A549 (cell line): ENCODE results near the gene MPI. TPM values are rescaled to one million over a fixed set of nuclear protein-coding genes. Genes with fewer than 3 reads are reported as not detected.

Experiments used
- BCL3 ChIP-seq: fragments of >200 bp; sonication (Bioruptor Twin); formaldehyde crosslinking; IDR thresholded peaks from 3 replicates; pipeline ENCODE4 v1.6.1; 2016
- BHLHE40 ChIP-seq: IDR thresholded peaks from 2 replicates; pipeline ENCODE4 v1.6.1; 2012; ENCODE audit warnings: low read depth, low read length, inconsistent platforms
- CBX8 ChIP-seq: fragments of 200-600 bp; sonication (generic); IDR thresholded peaks from 2 replicates; pipeline ENCODE4 v1.6.1; 2016
- CEBPB ChIP-seq, 2 experiments: fragments of >200 bp in 1 of 2; sonication (Bioruptor Twin) in 1 of 2; formaldehyde crosslinking in 1 of 2; IDR thresholded peaks; 2 replicates each; pipeline ENCODE4 v1.6.1; 2012 to 2016
- EHMT2 ChIP-seq: fragments of 200-600 bp; sonication (generic); IDR thresholded peaks from 2 replicates; pipeline ENCODE4 v1.6.1; 2016; ENCODE audit warnings: antibody characterized with exemption, low read depth, mild to moderate bottlenecking, moderate library complexity
- FOSB ChIP-seq: fragments of 250-450 bp; sonication (Bioruptor Pico); IDR thresholded peaks from 2 replicates; pipeline ENCODE4 v1.5.0; 2020; ENCODE audit warnings: mild to moderate bottlenecking, moderate library complexity
- GATA3 ChIP-seq: IDR thresholded peaks from 2 replicates; pipeline ENCODE4 v1.6.1; 2012; ENCODE audit warnings: borderline replicate concordance
- HEYL ChIP-seq: fragments of 250-450 bp; sonication (Bioruptor Pico); IDR thresholded peaks from 2 replicates; pipeline ENCODE4 v1.8.0; 2021; ENCODE audit warnings: mild to moderate bottlenecking, moderate library complexity
- HOXA7 ChIP-seq: fragments of 250-450 bp; sonication (Bioruptor Pico); IDR thresholded peaks from 2 replicates; pipeline ENCODE4 v1.5.0; 2020; ENCODE audit warnings: mild to moderate bottlenecking, moderate library complexity
- HOXB13 ChIP-seq: fragments of 250-450 bp; sonication (Bioruptor Pico); IDR thresholded peaks from 2 replicates; pipeline ENCODE4 v1.5.0; 2020; ENCODE audit warnings: low read depth, mild to moderate bottlenecking, moderate library complexity
- MAFK ChIP-seq: fragments of 450-650 bp; IDR thresholded peaks from 2 replicates; pipeline ENCODE4 v1.6.1; 2014; ENCODE audit not compliant: partially characterized antibody
- MAZ ChIP-seq: fragments of 150-350 bp; IDR thresholded peaks from 2 replicates; pipeline ENCODE4 v1.6.1; 2014; ENCODE audit warnings: antibody characterized with exemption, low read depth, low read length, borderline replicate concordance
- NFE2L2 ChIP-seq: fragments of 150-350 bp; conservative IDR thresholded peaks from 2 replicates; pipeline ENCODE4 v1.6.1; 2014; ENCODE audit warnings: low read length
- PBX3 ChIP-seq: IDR thresholded peaks from 2 replicates; pipeline ENCODE4 v1.6.1; 2012
- PHF8 ChIP-seq: fragments of 200-600 bp; sonication (generic); IDR thresholded peaks from 2 replicates; pipeline ENCODE4 v1.6.1; 2016; ENCODE audit warnings: low read depth, mild to moderate bottlenecking, antibody characterized with exemption, moderate library complexity, borderline replicate concordance
- POLR2A ChIP-seq: IDR thresholded peaks from 2 replicates; pipeline ENCODE4 v1.6.1; 2012; ENCODE audit warnings: mild to moderate bottlenecking, low read length
- RAD21 ChIP-seq, 2 experiments: fragments of >200 bp in 1 of 2; sonication (Bioruptor Twin) in 1 of 2; formaldehyde crosslinking in 1 of 2; IDR thresholded peaks in 1 of 2; conservative IDR thresholded peaks in 1 of 2; 2 replicates in 1 of 2; 3 replicates in 1 of 2; pipeline ENCODE4 v1.6.1; 2012 to 2018; ENCODE audit warnings: inconsistent platforms in 1 of 2
- RARB ChIP-seq: fragments of 250-450 bp; sonication (Bioruptor Pico); IDR thresholded peaks from 2 replicates; pipeline ENCODE4 v1.8.0; 2021; ENCODE audit warnings: mild to moderate bottlenecking, moderate library complexity
- RNF2 ChIP-seq: fragments of 200-600 bp; sonication (generic); IDR thresholded peaks from 2 replicates; pipeline ENCODE4 v1.6.1; 2016; ENCODE audit warnings: low read depth, mild to moderate bottlenecking, antibody characterized with exemption, moderate library complexity, borderline replicate concordance
- TP53 ChIP-seq: fragments of 250-450 bp; sonication (Bioruptor Pico); IDR thresholded peaks from 2 replicates; pipeline ENCODE4 v1.5.0; 2021; ENCODE audit warnings: mild to moderate bottlenecking, moderate library complexity
- ZC3H11A ChIP-seq: fragments of 450-650 bp; IDR thresholded peaks from 2 replicates; pipeline ENCODE4 v1.6.1; 2014; ENCODE audit warnings: antibody characterized with exemption, mild to moderate bottlenecking
- ZFP36 ChIP-seq: fragments of 450-650 bp; IDR thresholded peaks from 2 replicates; pipeline ENCODE4 v1.6.1; 2014; ENCODE audit warnings: borderline replicate concordance; ENCODE audit not compliant: partially characterized antibody
- ZNF302 ChIP-seq: fragments of 250-450 bp; sonication (Bioruptor Pico); IDR thresholded peaks from 2 replicates; pipeline ENCODE4 v1.9.0; 2021; ENCODE audit warnings: inconsistent platforms, mild to moderate bottlenecking, moderate library complexity
- polyA plus RNA-seq, 4 experiments: library from polyadenylated mRNA; depleted of rRNA in 3 of 4; stranded (reverse); fragments of >200 nt; fragmentation: RNase III in 1 of 4; extraction: RNeasy Plus Mini Kit Qiagen cat#74134 plus additional on column Dnase treatment in 1 of 4; gene quantifications; 2 replicates in 3 of 4; 3 replicates in 1 of 4; pipeline ENCODE4 v1.2.3, GENCODE V29; 2011 to 2017
- TF ChIP-seq, protein P1 (sequence below): fragments of >200 bp; sonication (Bioruptor Twin); formaldehyde crosslinking; IDR thresholded peaks from 3 replicates; pipeline ENCODE4 v1.5.1; 2016
- TF ChIP-seq, protein P2 (sequence below): fragments of 250-450 bp; sonication (Bioruptor Pico); IDR thresholded peaks from 2 replicates; pipeline ENCODE4 v1.5.0; 2021; ENCODE audit warnings: mild to moderate bottlenecking, moderate library complexity, borderline replicate concordance
- TF ChIP-seq, protein P3 (sequence below): fragments of >200 bp; sonication (Bioruptor Twin); formaldehyde crosslinking; IDR thresholded peaks from 2 replicates; pipeline ENCODE4 v1.6.1; 2016

MPI gene
- polyA plus RNA-seq, 2 of the 4 experiments (the other 2 are of a cell fraction), result 39.9 to 53.7 TPM

DNA sequence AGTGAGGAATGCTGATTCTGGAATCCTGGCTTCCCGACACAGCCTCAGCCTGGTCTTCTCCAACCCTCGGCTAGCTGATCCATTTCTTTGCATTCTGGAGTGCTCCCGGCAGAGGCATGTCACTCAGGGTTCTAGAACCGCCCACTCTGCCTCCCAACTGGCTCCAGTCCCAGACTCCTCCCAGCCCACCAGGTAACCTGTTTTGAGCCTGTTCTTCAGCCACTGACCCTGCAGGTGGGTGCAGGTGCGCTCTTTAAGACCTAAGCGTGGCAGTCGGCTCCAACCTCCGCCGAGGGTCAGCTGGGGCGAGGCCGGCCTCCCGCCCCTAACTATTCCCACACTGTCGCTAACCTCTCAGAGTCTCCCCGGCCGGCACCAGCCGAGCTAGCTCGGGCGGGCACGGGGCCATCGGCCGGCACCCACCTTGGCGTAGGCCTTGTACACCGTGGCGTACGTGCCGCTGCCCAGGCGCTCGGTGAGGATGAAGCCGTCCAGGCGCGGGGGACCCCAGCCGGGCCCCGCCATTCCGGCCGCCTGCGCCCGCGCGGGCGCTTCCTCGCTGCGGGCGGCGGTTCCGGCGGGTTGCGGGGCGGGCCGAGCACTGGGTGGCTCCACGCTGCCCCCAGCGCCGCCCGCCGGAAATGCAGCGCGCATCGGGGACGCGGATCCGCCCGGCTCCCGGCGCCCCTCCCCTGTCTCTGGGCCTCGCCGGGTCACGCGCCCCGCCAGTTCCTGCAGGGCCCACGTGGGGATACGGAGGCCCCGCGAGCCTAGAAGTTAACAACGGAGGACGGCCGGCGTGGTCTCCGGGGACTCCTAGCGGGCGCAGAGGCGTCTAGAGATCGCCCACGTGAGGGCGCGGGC lies 47.0 kb upstream of the MPI start, which contains the start of gene ULK3 (continued):
- TF ChIP-seq HOXA7, result no peak
- peak; percentile 92 for TF ChIP-seq PHF8
- peak; percentile 87 for TF ChIP-seq PBX3
- TF ChIP-seq RNF2, result no peak
- peak; percentile 70; the same call in 1 of the 2 replicates for TF ChIP-seq TP53 (CRISPR knock-in tag)
- no peak for TF ChIP-seq BHLHE40
- TF ChIP-seq MAZ, result 0 out of 2 replicates have a peak, but pooled peaks have one; percentile 66
- no peak for TF ChIP-seq FOSB (CRISPR knock-in tag)
- no peak for TF ChIP-seq GATA3
- no peak for TF ChIP-seq ZNF302
- TF ChIP-seq CBX8, result no peak
- no peak for TF ChIP-seq NFE2L2
- no peak for TF ChIP-seq MAFK
- no peak for TF ChIP-seq ZC3H11A
- TF ChIP-seq, protein P1, sequence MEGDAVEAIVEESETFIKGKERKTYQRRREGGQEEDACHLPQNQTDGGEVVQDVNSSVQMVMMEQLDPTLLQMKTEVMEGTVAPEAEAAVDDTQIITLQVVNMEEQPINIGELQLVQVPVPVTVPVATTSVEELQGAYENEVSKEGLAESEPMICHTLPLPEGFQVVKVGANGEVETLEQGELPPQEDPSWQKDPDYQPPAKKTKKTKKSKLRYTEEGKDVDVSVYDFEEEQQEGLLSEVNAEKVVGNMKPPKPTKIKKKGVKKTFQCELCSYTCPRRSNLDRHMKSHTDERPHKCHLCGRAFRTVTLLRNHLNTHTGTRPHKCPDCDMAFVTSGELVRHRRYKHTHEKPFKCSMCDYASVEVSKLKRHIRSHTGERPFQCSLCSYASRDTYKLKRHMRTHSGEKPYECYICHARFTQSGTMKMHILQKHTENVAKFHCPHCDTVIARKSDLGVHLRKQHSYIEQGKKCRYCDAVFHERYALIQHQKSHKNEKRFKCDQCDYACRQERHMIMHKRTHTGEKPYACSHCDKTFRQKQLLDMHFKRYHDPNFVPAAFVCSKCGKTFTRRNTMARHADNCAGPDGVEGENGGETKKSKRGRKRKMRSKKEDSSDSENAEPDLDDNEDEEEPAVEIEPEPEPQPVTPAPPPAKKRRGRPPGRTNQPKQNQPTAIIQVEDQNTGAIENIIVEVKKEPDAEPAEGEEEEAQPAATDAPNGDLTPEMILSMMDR, result peak; percentile 78
- TF ChIP-seq EHMT2, result no peak
- TF ChIP-seq POLR2A, result peak; percentile 88
- no peak; a peak in 1 of 5 replicates for TF ChIP-seq RAD21 (conservative IDR thresholded peaks at IDR 0.05 in 1 of 2, IDR thresholded peaks at IDR 0.05 in 1 of 2)
- TF ChIP-seq ZFP36, result no peak
- TF ChIP-seq CEBPB (IDR thresholded peaks at IDR 0.05), result no peak
- TF ChIP-seq, protein P2, sequence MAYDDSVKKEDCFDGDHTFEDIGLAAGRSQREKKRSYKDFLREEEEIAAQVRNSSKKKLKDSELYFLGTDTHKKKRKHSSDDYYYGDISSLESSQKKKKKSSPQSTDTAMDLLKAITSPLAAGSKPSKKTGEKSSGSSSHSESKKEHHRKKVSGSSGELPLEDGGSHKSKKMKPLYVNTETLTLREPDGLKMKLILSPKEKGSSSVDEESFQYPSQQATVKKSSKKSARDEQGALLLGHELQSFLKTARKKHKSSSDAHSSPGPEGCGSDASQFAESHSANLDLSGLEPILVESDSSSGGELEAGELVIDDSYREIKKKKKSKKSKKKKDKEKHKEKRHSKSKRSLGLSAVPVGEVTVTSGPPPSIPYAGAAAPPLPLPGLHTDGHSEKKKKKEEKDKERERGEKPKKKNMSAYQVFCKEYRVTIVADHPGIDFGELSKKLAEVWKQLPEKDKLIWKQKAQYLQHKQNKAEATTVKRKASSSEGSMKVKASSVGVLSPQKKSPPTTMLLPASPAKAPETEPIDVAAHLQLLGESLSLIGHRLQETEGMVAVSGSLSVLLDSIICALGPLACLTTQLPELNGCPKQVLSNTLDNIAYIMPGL (CRISPR knock-in tag), result no peak
- TF ChIP-seq, protein P3, sequence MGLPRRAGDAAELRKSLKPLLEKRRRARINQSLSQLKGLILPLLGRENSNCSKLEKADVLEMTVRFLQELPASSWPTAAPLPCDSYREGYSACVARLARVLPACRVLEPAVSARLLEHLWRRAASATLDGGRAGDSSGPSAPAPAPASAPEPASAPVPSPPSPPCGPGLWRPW, result no peak
- TF ChIP-seq BCL3, result peak; percentile 89
- TF ChIP-seq RARB (CRISPR knock-in tag), result no peak
- TF ChIP-seq HEYL (CRISPR knock-in tag), result no peak
- TF ChIP-seq HOXB13 (CRISPR knock-in tag), result peak; percentile 91; the same call in 1 of the 2 replicates
